CMK (cell line): ENCODE data around the gene AKIRIN1.
"Not testable (repeated sequence)": the region's sequence is repeated elsewhere in the genome, so short reads cannot be mapped to it uniquely, and the experiment has no call there.

ENCODE experiments used
- DNase-seq: peaks from one replicate; pipeline ENCODE4 v3.0.0-alpha.2; 2010; ENCODE audit warnings: low read depth

Gene AKIRIN1

GRCh38 chr1:38997034-38997900 is 6.2 kb downstream of the AKIRIN1 start:
- DNase-seq = no peak

- no peak for DNase-seq
These were observed 6.8 kb downstream of the AKIRIN1 start for GRCh38 chr1:38997901-38998190.

- DNase-seq = no peak
These were observed 10.7 kb downstream of the AKIRIN1 start for GRCh38 chr1:39001516-39002421.

GRCh38 chr1:39003281-39003680 is 12.2 kb downstream of the AKIRIN1 start:
- no peak for DNase-seq

- DNase-seq = no peak
These were observed 12.7 kb downstream of the AKIRIN1 start for GRCh38 chr1:39003794-39004193.

GRCh38 chr1:39006287-39006686 is 15.2 kb downstream of the AKIRIN1 start:
- DNase-seq = no peak

- DNase-seq = no peak
These were observed 15.9 kb downstream of the AKIRIN1 start for GRCh38 chr1:39006726-39007645.

- DNase-seq = not testable (repeated sequence)
These were observed 23.9 kb downstream of the AKIRIN1 start for GRCh38 chr1:39014956-39015355.

- no peak for DNase-seq
These were observed 25.6 kb downstream of the AKIRIN1 start for GRCh38 chr1:39016604-39017171.

GRCh38 chr1:39017266-39017665 is 26.2 kb downstream of the AKIRIN1 start:
- DNase-seq = no peak

- not testable (repeated sequence) for DNase-seq
These were observed 29.4 kb downstream of the AKIRIN1 start for GRCh38 chr1:39020494-39020893.

GRCh38 chr1:39021426-39021825 is 30.4 kb downstream of the AKIRIN1 start:
- no peak for DNase-seq

- DNase-seq = no peak
These were observed 32.1 kb downstream of the AKIRIN1 start for GRCh38 chr1:39023140-39023539.

GRCh38 chr1:39026051-39026865 is 35.2 kb downstream of the AKIRIN1 start, which contains the start of gene NDUFS5:
TSS of gene NDUFS5 (plus strand) at chr1:39026350. CDS start at chr1:39028725, 2,375 bp downstream.
- peak; percentile 89 for DNase-seq

- no peak for DNase-seq
These were observed 35.9 kb downstream of the AKIRIN1 start for GRCh38 chr1:39026866-39027507.

- no peak for DNase-seq
These were observed 43.1 kb downstream of the AKIRIN1 start for GRCh38 chr1:39034114-39034654.

- DNase-seq = no peak
These were observed 45.6 kb downstream of the AKIRIN1 start for GRCh38 chr1:39036678-39037077.

GRCh38 chr1:39043513-39043912 is 52.4 kb downstream of the AKIRIN1 start:
- DNase-seq = no peak

GRCh38 chr1:39044762-39045161 is 53.7 kb downstream of the AKIRIN1 start:
- no peak for DNase-seq

GRCh38 chr1:39045231-39045630 is 54.2 kb downstream of the AKIRIN1 start:
- no peak for DNase-seq
